OCI-M2 (cell line): ENCODE results near the gene HTR2C.
"Not testable (repeated sequence)": the region's sequence is repeated elsewhere in the genome, so short reads cannot be mapped to it uniquely, and the experiment has no call there.

Experiments used
- DNase-seq: peaks from one replicate; lab custom pipeline; 2025; ENCODE audit not compliant: unreplicated experiment; lab: John Stamatoyannopoulos, UW

The HTR2C gene

DNA sequence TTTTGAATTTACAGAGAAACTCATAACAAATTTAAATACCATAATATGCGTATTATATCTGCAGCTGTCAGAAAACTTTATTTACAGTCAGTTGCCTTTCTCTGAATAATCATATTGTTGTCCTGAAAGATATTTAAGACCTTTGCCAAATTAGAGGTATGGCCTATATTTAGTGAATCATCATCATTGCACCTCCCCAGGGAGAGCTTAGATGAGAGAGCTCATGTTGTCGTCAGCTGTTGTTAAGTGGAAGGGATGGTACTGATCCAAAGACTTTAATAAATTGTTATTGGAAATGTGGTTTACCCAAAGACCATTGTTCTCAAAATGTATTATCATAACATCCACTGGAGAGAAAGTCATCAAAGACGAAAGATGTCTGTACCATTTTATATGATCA, 128.6 kb downstream of the HTR2C start:
- no peak for DNase-seq

DNA sequence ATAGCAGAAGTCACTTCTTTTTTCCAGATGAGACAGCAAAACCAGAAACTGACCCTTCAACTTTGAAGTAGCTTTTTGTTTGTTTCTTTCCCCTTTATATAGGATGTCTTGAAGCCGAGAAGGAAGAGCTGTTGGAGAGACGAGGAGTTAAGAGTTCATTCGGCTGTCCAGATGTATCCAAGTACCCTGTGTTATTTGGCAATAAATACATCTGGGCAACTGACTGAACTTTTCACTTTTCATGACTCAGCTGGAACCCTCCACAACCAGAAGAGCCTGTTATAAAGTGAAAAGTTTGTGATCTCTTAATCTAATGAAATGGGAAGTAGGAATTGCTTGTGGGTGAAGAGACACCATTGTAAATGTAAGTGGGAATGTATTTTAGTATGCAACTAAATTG, 131.2 kb downstream of the HTR2C start:
- no peak for DNase-seq

DNA sequence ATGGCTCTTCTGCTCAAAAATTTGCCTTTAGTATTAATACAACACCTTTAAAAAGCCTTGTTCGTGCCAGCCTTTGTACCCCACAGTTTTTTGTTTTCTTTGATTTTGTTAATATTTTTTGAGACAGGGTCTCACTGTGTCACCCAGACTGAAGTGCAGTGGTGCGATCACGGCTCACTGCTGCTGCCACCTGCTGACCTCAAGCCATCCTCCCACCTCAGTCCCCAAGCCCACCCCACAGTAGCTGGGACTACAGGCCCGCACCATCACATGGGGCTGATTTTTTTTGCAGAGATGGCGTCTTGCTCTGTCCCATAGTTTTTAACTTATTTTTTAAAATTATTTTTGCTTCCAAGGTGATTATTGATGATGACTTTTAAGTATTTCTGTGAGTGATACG, 134.0 kb downstream of the HTR2C start:
- no peak for DNase-seq

DNA sequence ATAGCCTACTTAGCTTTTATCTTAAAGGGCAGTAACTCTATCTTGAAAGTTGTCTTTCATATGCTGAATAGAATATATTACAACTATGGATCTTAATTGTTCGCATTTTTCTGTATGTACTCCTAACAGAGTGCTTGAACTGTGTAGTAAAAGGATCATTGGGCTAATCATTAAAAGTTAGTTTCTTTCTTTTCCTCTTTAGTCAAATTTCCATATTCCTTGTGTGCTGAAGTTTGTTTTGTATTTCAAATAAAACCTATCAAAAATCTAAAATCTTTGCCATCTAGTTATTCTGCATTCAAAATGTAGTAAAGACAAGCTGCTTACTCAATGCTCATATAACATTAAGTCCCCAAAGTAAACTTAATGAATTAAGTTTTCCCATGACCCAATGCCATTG, 182.7 kb downstream of the HTR2C start:
- no peak for DNase-seq

DNA sequence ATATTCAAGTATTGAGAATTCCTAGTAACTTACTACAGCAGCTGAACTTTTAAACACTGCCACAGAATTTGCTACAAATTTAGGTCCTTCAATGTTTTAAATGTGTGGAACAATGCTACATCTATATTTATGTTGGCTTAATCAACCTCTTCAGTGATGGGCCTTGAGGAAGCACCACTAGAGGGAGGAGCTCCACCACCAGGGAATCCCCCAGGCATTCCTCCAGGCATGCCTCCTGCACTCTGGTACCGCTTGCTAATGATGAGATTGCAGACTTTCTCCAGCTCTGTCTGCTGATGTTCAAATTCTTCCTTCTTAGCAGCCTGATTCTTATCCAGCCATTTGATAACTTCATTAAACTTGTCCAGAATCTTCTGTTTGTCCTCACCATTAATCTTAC, 190.8 kb downstream of the HTR2C start:
- DNase-seq = no peak

DNA sequence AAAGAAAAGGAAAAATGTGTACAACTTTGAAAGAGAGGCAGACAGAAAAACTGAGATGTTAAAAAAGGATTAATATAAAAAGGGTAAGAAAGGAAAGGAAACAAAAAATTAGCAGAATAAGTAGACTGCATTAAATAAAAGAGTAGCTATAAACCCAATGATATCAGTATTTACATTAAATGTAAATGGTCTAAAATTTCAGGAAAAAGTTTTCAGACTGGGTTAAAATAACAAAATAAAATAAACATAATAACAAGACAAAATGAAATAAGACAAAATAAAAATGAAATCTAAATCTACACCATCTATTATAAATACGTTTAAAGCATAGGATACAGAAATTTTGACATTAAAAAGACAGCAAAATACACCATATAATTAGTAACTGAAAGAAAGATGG, 199.0 kb downstream of the HTR2C start:
- no peak for DNase-seq

DNA sequence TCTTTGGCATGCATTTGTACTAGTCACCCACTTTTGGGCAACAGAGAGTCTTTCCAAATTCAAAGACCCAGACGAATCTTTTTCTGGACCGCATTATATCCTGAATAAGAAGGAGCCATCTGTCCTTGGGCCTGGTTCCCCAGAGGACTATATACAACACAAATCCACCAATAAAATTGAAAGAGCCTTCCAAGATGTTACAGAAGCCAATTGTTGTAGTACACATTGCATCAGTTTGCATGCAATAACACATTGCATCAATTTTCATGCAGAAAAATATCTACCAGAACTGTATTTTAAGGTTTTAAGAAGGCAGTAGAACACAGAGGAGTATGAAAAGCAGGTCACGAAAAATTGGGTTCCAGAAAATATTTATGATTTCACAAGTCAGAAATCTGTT, 203.2 kb downstream of the HTR2C start:
- no peak for DNase-seq

DNA sequence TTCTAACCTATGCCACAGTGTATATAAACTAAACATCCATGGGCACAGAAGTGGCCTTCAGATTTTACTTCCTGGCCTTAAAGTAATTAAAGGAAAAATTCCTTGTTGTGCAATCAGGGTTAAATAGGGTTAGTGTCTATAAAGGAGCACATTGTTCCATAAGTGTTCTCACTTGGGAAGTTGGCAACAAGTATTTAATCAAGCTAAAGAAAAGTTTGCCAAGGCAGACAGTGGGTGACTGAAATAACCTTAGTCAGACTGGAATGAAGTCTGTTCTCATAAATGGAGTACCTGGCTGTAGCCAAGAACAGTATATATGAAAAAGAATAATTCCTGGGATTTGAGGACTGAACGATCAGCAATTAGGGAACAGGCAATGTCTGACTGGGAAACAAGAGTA, 213.6 kb downstream of the HTR2C start:
- no peak for DNase-seq

DNA sequence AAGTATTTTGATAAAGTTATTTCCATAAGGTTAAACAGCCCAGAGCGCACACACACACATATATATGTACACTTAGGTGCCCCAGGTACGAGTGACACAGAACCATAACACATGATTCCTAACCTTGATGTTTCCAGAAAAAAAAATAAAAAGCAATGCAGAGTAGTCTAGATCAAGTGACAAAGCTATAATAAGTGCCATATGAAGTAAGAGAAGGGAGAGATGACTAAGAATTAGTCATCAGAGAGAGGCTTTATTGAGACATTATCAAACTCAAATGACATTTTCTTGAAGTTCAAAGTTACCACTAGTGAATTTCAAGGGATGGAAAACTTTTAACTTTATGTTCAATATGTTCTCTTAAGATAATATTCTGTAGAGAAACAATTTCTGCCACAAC, 215.0 kb downstream of the HTR2C start:
- no peak for DNase-seq

DNA sequence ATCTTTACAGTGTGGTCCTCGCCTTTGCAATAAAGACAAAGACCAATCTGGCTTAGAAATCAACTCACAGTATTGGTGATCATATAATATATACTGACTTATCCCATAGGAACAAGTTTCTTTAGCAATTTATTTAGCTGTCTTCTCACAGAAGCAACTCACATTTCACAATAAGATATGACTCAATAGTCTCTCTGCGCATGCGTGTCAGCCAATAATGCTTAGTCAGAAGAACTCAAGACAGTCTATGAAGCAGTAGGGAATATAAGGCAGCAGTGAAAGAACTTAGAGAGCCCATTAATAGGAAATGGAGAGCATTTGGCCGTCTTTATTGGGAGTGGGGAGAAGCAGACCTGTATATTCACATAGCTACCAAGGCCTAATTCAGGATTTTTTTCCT, 216.8 kb downstream of the HTR2C start:
- no peak for DNase-seq

DNA sequence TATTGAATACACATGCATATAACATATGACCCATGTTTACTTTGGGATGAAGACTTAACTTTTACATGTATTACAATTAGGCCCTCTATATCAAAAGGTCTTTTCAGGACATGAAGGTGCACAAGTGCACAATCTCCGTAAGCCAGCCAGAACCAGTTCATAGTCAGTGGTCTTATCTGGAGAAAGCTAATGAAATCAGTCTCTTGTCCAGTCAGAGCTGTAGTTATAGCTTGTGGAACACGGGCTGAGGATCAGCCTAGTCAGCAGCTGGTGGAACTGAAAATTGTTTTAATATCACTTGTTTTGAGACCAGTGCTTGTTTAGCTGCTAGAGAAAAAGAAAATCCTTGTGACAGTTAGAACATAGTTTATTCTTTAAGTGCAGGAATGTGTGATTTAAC, 235.6 kb downstream of the HTR2C start:
- DNase-seq = no peak

DNA sequence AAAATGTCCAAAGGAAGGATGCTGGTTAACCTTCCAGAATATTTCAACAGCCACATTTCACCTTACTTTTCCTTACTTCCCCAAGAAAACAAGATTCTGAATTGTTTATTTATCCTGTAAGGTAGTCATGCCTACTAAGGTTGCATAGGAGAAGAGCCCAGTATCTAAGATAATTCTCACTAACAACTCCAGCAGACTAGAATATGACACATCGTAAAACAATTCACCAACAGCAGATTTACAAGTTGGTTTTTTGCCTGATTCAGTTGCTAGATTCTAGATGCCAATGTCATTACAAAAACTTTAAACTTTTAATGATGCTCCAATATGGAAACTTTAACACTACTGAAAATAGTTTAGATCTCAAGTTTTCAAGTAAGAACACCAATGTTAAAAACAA, 257.2 kb downstream of the HTR2C start:
- DNase-seq = no peak

DNA sequence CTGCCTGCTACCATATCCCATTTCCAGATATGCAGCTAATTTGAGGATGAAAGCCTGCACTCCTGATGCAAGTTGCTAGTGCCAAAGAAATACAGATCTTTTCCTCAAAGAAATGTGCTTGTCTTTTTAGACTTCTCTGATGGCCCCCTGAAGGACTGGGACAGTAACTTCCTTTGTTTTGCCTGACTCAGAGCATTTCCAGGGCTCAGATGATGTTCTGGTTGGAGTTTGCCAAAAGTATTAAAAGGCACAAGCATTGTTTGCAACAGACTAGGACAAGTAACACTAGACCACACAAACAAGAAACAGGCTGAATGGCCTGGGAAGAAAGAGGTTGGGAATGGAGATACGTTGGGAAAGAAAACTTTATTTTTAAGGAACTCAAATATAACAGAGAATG, 258.3 kb downstream of the HTR2C start:
- no peak for DNase-seq

DNA sequence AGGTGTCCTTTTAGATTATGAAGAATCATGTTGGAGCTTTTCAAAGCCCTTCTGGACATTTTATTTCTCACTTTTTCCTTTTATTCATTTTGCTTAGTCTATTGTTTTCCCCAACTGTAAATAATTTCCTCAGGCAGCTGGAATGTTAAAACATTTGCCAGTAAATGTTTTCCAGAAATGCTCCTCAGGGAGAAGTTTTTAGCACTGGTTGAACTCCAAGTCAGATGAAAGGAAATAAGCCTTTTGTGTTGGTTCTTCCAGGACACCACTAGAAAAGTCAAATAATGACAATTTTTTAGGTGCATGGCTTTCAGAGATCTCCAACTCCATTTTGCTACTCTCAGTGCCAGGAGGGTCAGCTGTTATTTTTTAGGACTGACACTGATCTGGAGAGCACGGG, 305.6 kb downstream of the HTR2C start:
- no peak for DNase-seq

DNA sequence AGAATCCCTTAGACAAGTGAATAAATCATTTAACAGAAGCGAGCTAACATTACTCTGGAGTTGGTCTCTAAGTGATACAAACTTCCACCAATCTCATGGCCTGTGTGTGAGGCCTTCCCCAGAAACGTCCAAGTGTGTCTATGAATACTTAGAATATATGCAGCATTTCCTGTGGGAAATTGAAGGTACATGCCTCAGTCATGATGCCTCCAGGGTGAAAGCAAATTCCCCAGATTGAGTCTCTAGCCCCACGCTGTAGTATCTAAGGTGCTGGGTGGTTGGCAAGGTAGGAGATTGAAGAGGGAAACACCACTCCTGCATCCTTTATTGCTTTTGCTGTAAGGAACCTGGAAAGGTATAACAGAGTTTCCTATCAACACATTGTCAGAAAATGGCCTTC, 319.7 kb downstream of the HTR2C start:
- DNase-seq = no peak

DNA sequence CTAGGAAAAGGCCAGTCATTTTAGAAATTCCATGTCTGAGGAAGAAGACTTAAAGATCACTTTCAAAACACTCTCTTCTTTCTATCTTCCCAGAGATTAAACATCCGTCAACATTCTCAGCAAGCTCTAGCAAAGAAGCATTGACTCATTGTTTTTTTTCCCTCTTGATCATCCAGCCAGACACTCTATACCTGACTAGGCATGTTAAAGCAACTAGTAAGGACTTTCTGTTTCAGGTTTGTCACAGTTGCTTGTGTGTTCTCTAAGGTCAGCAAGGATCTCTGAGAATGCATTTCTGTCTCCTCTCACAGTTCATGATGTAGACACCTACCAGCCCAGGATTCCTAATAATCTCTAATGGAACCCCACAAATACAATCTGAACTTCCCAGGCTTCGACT, 321.4 kb downstream of the HTR2C start:
- no peak for DNase-seq

DNA sequence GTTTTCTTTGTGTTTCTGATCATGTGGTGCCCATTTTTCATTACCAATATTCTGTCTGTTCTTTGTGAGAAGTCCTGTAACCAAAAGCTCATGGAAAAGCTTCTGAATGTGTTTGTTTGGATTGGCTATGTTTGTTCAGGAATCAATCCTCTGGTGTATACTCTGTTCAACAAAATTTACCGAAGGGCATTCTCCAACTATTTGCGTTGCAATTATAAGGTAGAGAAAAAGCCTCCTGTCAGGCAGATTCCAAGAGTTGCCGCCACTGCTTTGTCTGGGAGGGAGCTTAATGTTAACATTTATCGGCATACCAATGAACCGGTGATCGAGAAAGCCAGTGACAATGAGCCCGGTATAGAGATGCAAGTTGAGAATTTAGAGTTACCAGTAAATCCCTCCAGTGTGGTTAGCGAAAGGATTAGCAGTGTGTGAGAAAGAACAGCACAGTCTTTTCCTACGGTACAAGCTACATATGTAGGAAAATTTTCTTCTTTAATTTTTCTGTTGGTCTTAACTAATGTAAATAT, 323.2 kb downstream of the HTR2C start:
- DNase-seq = no peak

DNA sequence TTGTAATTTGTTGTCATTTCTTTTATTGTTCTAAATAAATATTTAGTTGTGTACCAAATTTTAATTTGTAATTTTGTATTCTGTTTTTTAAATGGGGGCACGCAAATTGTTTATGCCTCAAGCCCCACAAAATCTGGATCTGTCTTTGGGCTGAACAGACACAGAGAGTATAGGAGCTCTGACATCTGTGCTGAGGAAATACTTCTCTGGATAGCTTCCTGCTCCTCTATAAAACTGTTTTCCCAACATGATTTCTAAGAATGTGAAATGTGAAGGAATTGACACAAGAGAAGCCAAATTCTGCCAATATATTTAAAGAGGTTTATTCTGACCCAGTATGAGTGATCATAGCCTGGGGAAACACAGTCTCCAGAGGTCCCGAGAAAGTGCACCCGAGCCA, 340.5 kb downstream of the HTR2C start:
- DNase-seq = no peak

DNA sequence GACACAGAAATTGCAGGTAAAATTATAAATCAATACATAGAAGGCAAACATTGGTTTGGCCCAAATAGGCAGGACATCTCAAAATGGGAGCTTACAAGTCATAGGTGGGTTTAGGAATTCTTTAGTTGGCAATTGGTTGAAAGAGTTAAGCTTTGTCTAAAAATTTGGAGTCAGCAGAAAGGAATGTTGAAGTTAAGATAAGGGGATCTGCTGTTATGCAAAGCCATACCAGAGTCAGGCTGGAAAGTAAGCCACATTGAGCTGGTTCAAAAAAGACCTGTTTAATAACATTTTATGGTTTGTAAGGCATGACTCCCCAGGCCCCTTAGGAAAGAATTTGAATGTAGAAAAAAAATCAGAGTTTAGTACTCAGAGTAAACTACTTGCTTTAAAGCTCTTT, 341.0 kb downstream of the HTR2C start:
- no peak for DNase-seq

DNA sequence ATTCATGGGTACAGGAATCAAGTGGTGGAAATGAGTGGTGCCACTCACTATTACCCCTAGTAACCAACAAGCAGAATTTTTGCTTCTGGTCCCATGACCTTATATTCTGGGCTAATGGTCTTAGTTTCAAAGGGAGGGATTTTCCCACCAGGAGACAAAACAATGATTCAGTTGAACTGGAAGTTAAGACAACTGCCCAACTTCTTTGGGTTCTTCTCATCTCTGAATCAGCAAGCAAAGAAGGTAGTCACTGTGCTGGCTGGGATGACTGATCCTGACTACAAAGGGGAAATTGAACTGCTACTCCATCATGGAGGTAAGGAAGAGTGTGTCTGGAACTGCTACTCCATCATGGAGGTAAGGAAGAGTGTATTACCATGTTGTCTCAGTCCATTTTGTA, 346.3 kb downstream of the HTR2C start:
- no peak for DNase-seq

DNA sequence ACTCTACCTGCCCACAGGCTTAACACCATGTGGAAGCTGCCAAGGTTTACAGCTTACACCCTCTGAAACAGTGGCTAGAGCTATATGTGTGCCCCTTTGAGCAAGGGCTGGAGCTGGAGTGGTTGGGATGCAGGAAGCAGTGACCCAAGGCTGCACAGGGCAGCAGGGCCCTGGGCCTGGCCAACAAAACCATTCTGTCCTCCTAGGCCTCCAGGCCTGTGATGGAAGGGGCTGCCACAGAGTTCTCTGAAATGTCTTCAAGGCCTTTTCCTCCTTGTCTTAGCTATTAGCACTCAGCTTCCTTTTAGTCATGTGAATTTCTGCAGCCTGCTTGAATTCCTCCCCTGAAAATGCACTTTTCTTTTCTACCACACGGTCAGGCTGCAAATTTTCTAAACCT, 348.7 kb downstream of the HTR2C start:
- no peak for DNase-seq

DNA sequence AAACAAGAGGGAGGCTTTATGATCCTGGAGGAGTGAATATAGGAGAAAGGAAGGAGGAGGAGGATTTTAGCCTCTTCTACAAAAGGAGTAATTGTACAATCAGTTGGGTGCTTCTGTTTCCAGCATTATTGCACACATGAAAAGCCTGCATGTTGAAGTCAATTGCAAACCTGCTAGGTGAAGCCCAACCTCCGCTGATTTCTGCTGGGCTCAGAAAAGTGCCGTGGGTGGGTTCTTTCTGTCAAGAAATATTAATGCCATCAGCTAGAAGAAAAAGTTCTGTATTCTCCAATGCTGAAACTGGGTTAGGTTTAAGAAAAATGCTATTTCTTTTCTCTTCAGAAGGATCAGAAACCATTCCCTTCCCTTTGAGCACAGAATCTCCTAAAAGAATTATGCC, 349.4 kb downstream of the HTR2C start:
- not testable (repeated sequence) for DNase-seq

DNA sequence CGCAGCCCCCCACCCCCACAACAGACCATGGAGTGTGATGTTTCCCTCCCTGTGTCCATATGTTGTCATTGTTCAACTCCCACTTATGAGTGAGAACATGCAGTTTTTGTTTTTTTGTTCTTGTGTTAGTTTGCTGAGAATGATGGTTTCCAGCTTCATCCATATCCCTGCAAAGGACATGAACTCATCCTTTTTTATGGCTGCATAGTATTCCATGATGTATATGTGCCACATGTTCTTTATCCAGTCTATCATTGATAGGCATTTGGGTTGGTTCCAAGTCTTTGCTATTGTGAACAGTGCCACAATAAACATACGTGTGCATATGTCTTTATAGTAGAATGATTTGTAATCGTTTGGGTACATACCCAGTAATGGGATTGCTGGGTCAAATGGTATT, 353.2 kb downstream of the HTR2C start:
- not testable (repeated sequence) for DNase-seq

DNA sequence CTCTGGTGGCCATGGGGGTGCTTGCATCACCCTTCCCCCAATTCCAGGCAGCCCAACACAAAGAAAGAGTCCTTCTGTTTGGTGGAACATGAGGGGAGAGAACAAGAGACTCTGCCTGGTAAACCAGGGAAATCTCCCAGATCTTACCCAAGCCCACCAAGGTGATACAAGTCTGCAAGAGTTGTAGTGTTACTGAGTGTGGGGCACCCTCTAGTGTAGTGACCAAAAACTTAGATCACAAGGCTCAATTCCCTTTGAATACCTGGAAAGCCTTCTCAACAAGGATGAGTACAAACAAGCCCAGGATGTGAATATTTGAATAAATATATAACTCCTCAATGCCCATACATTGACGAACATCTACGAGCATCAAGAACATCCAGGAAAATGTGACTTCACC, 368.8 kb downstream of the HTR2C start:
- DNase-seq = no peak
